NCI-H1417 treated with DMSO at 0.1 percent for 48 hours (cell line): Measurements from ENCODE around the gene RGR.

Source experiments
- DNase-seq: peaks from one replicate; lab custom pipeline; 2025; lab: John Stamatoyannopoulos, UW

The RGR gene

GRCh38 chr10:84296091-84296981 is 51.5 kb downstream of the RGR start:
- no peak for DNase-seq

- DNase-seq: no peak
Measured at GRCh38 chr10:84298057-84298456, 53.2 kb downstream of the RGR start.

GRCh38 chr10:84302223-84302622 is 57.4 kb downstream of the RGR start:
- DNase-seq: no peak

- no peak for DNase-seq
Measured at GRCh38 chr10:84306751-84307384, 62.0 kb downstream of the RGR start.

- DNase-seq: no peak
Measured at GRCh38 chr10:84308021-84308420, 63.2 kb downstream of the RGR start.

GRCh38 chr10:84308481-84309304 is 63.8 kb downstream of the RGR start:
- DNase-seq: no peak
